Measurements from ENCODE around the gene TESK2. TPM values are rescaled to one million over a fixed set of nuclear protein-coding genes. Genes with fewer than 3 reads are reported as not detected.

TESK2 gene
- total RNA-seq, 1 donor from 2014 or later = 8.0 TPM

- Mint-ChIP-seq H3K36me3 (ENCODE audit: low read depth, unreplicated experiment) (no peaks in the 10 kb centered on the region), H3K9me3 (ENCODE audit: unreplicated experiment) (no peaks in the 10 kb centered on the region), H3K27me3 (ENCODE audit: unreplicated experiment) (peaks cover 3% of the 10 kb centered on the region), H3K4me1 (ENCODE audit: unreplicated experiment) (no peaks in the 10 kb centered on the region), H3K27ac (ENCODE audit: unreplicated experiment) (no peak overlapping the region), H3K4me3 (ENCODE audit: unreplicated experiment) (no peak overlapping the region)
- TF ChIP-seq CTCF (IDR thresholded peaks at IDR 0.05; ENCODE audit: unreplicated experiment) = no peak
- DNase-seq (ENCODE audit: low spot score) = no peak
Measured at GRCh38 chr1:45380125-45380524, 110.8 kb downstream of the TESK2 start.

GRCh38 chr1:45379524-45379923 lies 111.4 kb downstream of the TESK2 start:
- Mint-ChIP-seq H3K27me3 (ENCODE audit: unreplicated experiment) (peaks cover 3% of the 10 kb centered on the region), H3K36me3 (ENCODE audit: low read depth, unreplicated experiment) (no peaks in the 10 kb centered on the region), H3K27ac (ENCODE audit: unreplicated experiment) (no peak overlapping the region), H3K9me3 (ENCODE audit: unreplicated experiment) (no peaks in the 10 kb centered on the region), H3K4me1 (ENCODE audit: unreplicated experiment) (no peaks in the 10 kb centered on the region), H3K4me3 (ENCODE audit: unreplicated experiment) (no peak overlapping the region)
- no peak for TF ChIP-seq CTCF (IDR thresholded peaks at IDR 0.05; ENCODE audit: unreplicated experiment)
- no peak for DNase-seq (ENCODE audit: low spot score)

- Mint-ChIP-seq H3K36me3 (ENCODE audit: low read depth, unreplicated experiment) (no peaks in the 10 kb centered on the region), H3K27ac (ENCODE audit: unreplicated experiment) (no peak overlapping the region), H3K4me1 (ENCODE audit: unreplicated experiment) (no peaks in the 10 kb centered on the region), H3K27me3 (ENCODE audit: unreplicated experiment) (no peaks in the 10 kb centered on the region), H3K9me3 (ENCODE audit: unreplicated experiment) (no peaks in the 10 kb centered on the region), H3K4me3 (ENCODE audit: unreplicated experiment) (no peak overlapping the region)
- TF ChIP-seq CTCF (IDR thresholded peaks at IDR 0.05; ENCODE audit: unreplicated experiment) = no peak
- no peak for DNase-seq (ENCODE audit: low spot score)
Measured at GRCh38 chr1:45378184-45378583, 112.8 kb downstream of the TESK2 start.

- no peak overlapping the region for H3K27ac Mint-ChIP-seq (ENCODE audit: unreplicated experiment)
- no peak overlapping the region for H3K4me3 Mint-ChIP-seq (ENCODE audit: unreplicated experiment)
- H3K36me3 Mint-ChIP-seq (ENCODE audit: low read depth, unreplicated experiment) = no peaks in the 10 kb centered on the region
- H3K4me1 Mint-ChIP-seq (ENCODE audit: unreplicated experiment) = no peaks in the 10 kb centered on the region
- no peaks in the 10 kb centered on the region for H3K9me3 Mint-ChIP-seq (ENCODE audit: unreplicated experiment)
- TF ChIP-seq CTCF (IDR thresholded peaks at IDR 0.05; ENCODE audit: unreplicated experiment) = no peak
- H3K27me3 Mint-ChIP-seq (ENCODE audit: unreplicated experiment) = no peaks in the 10 kb centered on the region
- DNase-seq (ENCODE audit: low spot score) = no peak
Measured at GRCh38 chr1:45375104-45376090, 115.6 kb downstream of the TESK2 start.

- Mint-ChIP-seq H3K4me1 (ENCODE audit: unreplicated experiment) (no peaks in the 10 kb centered on the region), H3K27me3 (ENCODE audit: unreplicated experiment) (no peaks in the 10 kb centered on the region), H3K4me3 (ENCODE audit: unreplicated experiment) (no peak overlapping the region), H3K27ac (ENCODE audit: unreplicated experiment) (no peak overlapping the region), H3K9me3 (ENCODE audit: unreplicated experiment) (no peaks in the 10 kb centered on the region), H3K36me3 (ENCODE audit: low read depth, unreplicated experiment) (no peaks in the 10 kb centered on the region)
- TF ChIP-seq CTCF (IDR thresholded peaks at IDR 0.05; ENCODE audit: unreplicated experiment) = no peak
- no peak for DNase-seq (ENCODE audit: low spot score)
Measured at GRCh38 chr1:45373573-45373972, 117.4 kb downstream of the TESK2 start.
